ENCODE measurements around the gene CSAD.

Gene CSAD, protein sequence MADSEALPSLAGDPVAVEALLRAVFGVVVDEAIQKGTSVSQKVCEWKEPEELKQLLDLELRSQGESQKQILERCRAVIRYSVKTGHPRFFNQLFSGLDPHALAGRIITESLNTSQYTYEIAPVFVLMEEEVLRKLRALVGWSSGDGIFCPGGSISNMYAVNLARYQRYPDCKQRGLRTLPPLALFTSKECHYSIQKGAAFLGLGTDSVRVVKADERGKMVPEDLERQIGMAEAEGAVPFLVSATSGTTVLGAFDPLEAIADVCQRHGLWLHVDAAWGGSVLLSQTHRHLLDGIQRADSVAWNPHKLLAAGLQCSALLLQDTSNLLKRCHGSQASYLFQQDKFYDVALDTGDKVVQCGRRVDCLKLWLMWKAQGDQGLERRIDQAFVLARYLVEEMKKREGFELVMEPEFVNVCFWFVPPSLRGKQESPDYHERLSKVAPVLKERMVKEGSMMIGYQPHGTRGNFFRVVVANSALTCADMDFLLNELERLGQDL

DNA sequence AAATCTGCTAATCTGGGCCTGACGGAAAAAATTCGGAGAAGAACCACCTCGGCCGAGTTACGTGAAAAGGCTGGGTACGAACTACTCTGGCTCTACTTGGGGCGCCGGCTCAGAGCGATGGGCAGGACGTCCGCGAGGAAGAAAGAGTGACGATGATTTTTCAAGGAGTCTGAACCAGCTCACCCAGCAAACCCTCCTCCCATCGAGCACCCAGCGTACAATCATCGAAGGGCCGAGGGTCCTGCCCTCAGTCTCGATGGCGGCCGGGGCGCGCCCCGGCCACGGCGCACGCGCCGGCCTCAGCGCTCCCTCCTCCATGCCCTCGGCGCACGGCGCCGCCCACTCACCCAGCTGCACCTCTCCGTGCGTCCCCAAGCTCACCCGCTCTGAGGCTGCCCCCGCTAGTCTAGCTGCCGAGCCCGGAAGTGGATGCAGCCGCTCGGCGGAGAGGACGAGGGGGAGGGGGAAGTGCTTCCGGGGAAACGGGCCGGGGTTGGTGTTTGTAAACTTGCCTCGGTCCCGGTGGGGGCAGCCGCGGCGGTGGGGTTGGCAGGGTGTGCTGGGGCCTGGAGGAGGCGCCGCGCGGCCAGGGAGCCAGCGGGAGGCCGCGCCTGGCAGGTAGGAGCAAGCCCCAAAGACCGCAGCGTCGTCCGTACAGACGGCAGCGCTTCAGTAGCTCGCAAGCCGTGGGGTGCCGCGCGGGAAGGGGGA, at the start of gene CSAD, which contains the start of gene ZNF740:
Gene CSAD, minus strand, starts transcription at position 706 of the 711 bp plus-strand sequence. CDS start 7,455 bp downstream, outside the sequence.
Gene ZNF740, plus strand, starts transcription at position 503 of the 711 bp plus-strand sequence. CDS start 1,262 bp downstream, outside the sequence.
- DNase-seq: peak; percentile 97

DNA sequence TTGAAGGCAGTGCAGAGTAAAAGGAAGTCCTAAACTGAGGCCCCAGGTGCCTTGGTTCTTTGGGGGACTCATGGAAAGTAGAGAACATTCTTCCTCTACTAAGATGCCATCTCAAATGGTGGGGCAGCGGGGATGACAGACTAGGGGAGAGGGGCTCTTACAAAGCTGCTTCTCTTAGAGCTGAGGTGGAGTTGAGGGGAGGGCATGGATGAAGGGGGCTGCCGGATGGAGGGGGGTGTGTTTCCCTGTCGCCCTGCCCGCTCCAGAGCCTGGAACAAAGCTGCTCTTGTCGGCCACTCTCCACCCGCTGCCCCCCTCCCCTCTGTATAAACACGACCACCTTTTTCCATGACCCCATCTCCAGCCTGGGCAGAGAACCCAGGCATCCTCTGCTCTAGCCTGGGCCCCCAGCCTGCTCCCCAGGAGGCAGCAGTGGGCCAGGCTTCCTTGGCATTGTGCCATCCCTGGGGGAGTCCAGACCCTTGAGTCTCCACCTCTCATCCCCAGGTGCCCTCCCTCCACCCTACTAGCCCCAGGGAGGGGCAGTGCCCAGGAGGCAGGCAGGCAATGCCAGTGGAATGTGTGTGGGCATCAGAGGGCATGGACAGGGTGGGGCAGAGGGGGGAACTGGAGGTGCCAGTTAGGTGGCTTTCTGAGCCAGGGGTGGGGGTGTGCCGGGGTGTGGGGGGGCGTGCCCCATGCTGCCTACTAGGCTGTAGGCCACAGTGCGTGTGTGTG, 49.6 kb upstream of the CSAD start:
- DNase-seq: no peak

DNA sequence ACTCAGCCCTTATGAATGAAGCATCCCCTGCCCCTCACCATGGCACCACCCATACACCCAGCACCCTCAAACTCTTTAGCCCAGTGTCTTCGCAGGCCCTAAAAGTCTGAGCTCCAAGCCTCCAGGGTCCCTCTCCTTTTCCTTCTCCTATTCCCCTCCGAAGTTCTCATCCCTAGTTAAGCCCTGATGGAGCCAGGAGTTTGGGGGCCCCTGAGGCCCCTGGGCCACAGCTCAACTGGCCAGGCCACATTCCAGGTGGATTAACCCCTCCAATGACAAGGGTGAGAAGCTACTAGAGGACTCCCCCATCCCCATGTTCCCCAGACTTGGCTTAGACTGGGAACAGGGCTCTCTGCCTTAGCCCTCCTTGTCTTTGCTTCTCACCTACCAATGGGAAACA, 48.7 kb upstream of the CSAD start:
- no peak for DNase-seq

DNA sequence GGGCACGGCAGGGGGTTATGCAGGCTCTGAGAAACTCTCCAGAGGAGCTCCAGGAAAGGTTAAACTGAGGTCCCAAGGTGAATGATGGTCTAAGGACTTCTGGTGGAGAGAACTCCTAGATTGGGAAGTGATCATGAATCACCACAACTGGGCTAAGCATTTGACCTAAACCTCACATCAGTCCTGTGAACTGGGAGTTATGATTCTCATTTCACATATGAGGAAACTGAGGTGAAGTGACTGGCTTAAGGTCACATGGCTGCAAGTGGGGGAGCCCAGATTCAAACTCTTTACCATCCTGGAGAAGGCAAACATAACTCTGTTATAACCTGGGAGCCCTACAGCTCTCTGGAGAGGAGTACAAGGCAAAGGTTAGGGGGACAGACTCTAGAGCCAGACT, 47.1 kb upstream of the CSAD start:
- no peak for DNase-seq

DNA sequence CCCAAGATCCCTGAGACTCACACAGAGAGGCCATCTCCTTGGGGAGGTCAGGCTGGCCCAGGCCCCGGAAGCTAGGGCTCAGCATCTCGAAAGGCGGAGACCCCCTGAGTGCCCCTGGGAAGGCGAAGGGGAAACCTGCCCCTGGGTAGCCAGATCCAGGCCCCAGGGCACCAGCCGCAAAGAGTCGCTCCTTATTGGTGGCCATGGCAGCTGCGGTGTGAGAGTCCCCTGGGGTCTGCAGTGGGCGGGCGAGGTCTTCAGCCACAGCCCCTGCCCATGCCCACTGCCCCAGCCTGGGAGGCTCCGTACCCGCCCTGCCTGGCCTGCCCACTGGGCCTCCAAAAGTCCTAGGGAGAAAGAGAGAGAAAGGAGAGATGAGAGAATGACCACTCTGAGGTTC, 46.6 kb upstream of the CSAD start:
- no peak for DNase-seq

DNA sequence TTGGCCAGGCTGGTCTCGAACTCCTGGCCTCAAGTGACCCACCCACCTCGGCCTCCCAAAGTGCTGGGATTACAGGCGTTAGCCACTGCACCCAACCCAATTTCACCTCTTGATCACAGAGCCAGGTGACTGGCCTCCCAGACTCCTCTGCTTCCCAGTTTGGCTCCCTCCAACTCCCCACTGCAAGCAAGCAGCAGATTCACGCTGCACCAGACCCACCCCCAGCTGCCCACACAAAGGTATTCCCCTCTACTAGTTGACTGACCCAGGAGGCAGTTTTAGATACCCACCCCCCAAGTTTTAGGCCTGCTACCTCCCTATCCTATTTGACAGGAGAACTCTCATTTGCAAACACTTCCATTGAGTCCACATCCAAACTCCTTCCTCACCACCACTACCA, 46.1 kb upstream of the CSAD start:
- DNase-seq: no peak

DNA sequence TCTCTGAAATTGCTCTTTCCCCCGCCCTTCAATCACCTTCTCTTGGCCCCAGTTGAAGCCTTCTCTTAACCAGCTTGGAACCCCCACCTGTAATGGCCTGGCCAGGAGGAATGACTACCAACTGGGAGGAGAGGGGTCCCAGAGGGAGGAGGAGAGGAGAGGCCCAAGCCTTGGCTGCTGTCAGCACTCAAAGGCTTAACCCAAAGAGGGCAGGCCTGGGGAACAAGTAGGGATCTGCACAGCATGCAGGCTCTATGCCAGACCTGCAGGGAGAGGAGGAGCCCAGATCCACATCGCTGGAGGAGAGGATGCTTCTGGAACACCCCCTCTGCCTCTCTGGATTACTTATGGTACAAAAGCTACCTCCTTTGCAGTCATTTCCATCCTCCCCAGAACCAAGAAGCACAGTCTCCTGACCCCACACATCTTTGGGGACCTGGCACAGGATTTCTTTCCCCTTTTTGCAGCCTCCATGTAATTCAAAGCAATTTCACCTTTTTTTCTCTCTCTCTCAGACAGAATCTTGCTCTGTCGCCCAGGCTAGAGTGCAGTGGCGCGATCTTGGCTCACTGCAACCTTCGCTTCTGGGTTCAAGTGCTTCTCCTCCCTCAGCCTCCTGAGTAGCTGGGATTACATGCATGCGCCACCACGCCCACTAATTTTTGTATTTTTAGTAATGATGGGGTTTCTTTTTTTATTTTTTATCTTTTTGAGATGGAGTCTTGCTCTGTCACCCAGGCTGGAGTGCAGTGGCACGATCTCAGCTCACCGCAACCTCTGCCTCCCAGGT, 45.1 kb upstream of the CSAD start:
- DNase-seq: no peak

DNA sequence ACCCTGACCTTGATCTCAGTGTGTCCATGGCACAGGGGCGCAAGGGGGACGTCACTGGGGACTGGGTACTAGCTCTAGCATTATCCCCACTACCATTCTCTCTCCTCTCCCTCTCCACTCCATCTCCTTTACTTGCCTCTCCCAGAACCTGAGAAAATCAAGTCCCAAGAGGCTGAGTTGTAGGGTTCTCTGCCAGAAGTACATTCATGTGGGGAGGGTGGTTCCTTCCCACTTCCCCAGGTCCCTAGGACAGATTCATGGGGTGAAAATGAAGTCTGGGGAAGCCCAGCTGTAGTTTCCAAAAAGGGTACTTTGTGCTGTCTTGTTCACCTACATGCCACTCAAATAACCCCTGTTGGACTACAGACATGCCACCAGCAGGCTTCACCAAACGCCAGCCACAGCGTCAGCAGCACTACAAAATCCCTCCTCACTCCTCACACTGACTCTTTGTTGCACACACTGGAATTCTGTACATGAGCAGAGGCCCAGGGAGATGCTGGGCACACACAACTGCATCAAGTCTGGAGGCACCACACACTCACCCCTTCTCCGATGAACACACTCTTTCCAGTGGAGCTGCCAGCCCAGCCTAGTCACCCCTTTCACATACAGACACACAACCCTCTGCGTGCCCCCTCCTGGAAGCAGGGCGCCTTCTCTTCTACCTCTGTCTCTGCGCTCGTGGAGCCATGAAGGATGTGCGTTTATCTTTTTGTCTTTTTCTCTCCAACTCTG, 44.3 kb upstream of the CSAD start:
- no peak for DNase-seq

DNA sequence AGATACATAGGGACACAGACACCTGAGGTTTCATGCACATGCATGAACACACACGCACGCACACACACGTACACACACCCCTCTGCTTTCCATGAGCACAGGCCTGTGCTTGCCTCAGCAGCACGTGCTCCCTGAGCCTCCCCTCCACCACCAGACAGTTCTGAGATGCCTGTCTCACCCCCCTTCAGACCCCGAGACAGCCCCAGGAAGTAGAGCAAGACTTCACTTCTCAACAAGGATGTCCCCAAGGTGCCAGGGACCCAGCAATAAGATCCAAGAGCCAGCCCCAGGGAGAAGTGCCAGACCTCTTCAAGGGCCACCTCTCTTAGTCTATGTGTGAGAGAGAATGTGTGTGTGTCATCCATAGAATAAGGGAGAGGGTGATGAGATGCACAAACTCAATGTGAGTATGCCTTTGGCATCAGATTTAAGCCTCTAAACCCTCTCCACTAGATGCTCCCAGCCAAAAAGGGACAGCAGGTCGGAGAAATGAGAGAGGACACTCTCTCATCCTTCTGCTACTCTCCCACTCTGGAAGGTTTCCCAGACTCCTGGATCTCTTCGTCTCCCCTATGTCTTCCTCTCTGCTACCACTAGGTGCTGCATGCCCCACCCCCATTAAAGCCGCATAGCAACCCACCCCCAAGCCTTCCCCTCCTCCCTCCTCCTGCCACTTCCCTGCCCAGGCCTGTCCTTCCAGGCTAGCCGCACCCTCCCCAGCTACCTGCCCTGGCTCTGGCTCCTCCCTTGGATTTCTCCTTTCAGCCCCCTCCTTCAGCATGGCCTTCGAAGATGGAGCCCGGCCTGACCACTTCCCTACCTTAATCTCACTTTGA, 43.6 kb upstream of the CSAD start:
- DNase-seq: no peak

DNA sequence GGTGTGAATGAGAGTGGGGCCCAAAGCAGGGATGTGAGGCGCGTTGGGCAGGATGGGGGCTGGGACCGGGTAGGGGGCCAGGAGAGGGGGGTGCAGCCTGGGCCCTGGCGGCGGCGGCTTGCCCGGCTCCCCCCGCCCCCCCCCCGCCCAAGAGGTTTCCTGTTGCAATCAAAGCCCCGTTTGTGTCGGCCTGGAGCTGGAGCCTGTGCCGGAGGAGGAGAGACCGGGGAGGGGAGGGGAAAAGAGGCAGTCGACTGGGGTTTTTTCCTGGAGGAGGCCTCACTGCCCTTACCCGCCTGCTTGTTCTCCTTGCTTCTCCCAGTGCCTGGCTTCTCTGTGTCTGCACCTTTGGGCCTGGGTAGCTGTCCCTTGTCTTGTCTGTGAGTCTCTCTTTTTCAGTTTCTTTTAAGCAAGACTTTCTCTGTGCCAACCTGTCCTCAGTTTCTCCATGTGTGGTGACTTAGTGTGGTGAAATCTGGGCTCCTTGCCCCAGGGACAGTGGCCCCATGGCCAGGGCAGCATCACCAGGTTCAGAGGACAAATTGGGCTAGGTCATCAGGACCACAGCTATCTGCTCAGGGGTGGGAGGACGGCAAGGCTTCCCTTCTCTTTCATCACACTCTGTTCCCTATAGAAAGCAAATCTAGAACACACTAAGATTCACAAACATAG, 42.8 kb upstream of the CSAD start:
- DNase-seq: peak; percentile 41 to 67

DNA sequence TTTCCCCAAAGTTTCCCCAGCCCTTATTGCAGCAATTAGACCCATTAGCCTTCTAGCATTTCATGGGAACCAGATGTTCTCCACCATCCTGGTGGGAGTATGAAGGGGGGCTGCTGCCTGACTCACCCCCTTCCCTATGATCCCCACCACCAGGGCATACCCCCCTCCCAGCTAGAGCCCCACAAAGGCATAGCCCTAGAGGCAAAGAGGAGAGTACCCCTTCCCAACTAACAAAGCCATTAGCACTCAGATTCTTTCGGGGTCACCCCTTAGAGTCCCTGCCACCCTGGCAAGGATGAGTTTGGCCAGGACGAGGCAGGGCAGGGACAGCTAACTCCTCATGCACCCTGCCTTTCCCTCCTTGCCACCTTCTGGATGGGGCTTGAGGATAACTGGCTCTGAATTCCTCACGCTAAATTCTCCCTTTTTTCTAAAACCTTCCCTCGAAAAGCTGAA, 42.1 kb upstream of the CSAD start:
- no peak for DNase-seq

DNA sequence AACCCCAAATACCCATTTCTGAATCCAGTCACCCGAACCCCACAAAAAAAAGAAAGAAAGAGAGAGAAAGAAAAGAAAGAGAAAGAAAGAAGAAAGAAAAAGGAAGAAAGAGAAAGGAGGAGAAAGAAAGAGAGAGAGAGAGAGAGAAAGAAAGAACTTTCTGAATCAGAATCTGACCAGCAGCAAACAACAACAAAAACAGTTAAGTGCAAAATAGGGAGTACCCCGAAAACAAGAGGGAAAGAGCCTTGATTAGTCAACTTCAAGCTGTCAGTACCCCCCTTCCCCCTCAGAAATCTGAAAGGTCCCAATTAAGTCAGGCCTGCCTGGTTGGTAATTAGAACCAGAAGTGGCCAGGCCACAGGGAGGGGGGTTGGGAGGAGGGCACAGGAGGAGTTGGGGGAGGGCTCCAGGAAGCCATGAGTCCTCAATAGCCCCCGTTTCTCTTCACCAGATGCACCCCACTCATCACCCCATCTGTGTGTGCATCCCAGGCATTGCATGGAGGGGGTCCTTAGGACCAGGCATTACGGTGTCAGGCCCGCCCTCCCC, 41.5 kb upstream of the CSAD start:
- no peak for DNase-seq

DNA sequence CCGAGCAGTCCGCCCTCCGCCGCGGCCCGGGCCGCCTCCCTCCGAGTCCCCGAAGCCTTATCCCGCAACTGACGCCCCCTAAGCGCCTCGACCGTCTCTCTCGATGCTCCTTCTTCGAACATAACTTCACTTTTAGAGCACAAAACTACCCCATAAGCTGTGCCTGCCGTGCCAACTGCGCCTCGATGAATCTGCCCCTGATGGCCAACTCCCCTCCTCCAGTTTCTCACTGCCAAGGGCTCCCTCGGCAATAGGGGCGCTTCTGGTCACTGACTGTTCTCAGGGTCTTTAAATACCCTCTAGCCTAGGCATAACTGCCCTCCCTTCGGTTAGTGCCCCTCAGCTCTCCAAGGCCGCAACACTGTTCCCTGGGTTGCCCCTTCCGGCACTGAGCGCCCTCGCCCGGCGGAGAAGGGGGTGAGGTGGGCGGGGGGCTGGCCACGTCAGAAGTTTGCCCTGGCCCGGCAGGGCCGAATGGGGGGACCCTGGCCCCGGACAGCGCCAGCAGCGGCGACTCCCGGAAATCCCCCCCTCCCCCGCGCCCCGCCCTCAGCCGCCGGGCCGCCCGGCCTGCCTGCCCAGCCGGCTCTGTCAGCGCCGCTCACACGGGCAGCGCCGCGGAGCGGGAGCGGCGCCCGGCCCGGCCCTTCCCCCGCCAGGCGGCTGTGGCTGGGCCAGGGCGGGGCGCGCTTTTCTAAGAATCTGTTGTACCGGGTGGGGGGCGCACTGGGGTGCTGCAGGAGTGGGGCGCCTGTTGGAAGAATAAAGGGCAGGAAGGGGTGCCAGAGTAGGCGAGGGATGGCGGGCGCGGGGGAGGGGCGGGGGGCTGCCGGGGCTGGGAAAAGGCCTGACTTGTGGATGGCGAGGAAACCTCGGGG, 40.7 kb upstream of the CSAD start:
- DNase-seq: peak in 1 of 2 donors; percentile 72

DNA sequence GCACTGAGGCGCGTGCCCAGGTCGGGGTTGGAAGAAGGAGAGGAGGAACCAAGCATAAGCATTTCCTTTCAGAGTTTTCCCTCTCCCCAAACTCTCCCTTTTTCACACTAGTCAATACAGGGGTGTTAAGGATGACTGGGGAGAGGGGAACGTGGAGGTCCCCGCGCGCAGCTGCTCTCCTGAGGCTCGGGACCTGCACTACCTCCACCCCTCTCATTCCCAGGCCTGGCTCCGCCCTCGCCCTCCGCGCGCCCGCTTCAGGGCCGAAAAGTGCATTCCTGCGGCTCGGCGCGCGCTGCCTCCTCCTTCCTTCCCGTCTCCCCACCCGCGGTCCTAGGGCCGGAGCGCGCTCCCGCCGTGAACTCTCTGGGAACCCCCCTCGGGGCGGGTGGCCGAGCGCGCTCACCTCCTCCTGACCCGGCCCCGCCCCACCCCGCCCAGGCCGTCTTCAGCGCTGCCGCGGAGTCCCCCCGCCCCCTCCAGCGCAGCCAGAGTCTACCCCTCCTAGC, 40.0 kb upstream of the CSAD start:
- DNase-seq: peak in 1 of 2 donors; percentile 79

DNA sequence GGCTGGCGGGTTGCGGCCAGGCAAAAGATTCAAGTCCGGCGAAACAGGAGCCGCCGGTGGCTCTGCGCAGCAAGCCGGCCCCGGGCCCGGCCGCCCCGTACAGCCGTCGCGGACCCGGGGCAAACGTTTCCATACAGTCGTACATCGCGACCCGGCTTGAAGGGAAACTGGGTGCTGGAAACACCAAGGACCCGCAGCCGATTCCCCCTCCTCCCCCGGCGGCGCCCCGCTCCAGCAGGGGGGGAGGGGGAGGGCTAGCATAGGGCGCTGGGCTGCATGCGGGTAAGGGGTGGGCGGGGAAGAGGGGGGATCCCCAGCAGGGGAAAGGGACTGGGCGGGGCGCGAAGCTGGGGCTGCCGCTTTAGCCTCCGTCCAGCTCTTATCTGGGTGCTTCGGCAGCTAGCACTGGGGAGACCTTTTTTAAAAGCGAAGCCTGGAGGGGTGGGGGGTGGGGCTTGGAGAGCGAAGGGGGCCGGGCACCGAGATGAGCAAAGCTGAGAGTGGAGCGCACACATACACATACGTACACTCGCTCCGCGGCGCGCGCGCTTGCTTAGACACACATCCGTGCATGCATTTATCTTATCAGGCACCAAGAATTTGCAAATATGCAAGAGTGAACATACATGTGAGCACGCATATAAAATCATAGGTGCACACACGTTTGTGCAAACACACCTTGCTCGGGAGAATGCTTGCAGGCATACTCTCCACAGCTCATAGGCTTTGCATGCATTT, 39.4 kb upstream of the CSAD start:
- DNase-seq: peak in 1 of 2 donors; percentile 66

DNA sequence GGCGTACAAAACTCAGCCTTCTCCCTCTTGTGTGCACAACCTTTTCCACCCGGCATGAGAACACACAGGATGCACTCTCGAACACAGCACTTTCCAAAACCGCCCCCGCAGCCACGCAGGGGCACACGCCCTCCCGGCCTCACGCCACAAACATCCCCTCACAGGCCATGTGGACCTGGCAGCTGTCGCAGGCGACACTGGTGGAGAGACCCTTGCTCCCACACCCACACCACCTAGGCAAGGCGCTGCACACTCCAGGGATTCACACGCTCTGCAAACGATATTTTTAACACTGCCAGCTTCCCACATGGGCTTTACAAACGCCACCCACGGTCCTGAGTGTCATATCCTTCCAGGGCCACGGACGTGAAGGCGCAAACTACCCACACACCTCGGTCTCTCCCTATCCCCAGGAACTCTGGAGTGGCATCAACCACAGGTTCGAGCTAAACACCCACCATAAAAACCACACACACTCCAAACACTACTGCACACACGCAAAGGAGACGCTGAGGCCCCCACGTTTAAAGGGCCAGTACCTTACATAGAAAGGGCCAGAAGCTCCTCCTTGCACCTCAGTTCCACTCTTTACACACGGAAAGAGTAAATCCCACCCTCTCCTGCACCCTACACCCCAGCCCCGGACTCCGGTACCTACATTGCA, 38.7 kb upstream of the CSAD start:
- no peak for DNase-seq
